Testis (tissue), 2 donors: ENCODE data around the gene MTARC1.

Source experiments
- POLR2A ChIP-seq: fragments of 450-650 bp; IDR thresholded peaks from one replicate; pipeline ENCODE4 v1.6.1; 2017; ENCODE audit warnings: antibody characterized with exemption, mild to moderate bottlenecking, moderate library complexity
- TF ChIP-seq, protein P1 (sequence below), 3 experiments: fragments of 450-650 bp in 2 of 3; fragments of 200-600 bp in 1 of 3; sonication (generic) in 1 of 3; IDR thresholded peaks; one replicate each; pipeline ENCODE4 v1.5.1; 2016 to 2019; ENCODE audit warnings: antibody characterized with exemption in 3 of 3, mild to moderate bottlenecking in 2 of 3, moderate library complexity in 1 of 3

DNA sequence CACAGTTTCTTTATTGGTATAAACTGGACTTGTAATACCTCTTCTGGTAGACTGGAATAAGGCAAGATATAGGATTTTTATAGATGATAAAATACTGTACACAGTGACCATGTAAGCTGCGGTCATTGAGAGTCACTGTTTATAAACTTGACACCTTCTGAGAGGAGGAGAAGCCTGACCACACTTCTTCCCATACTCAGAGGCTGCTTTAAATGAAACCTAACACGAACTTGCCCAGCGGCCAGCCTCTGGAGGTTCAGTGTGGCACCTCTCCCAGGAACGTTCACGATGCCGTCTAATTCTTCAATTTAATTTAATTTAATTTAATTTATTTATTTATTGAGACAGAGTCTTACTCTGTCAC, 22.5 kb downstream of the MTARC1 start:
- TF ChIP-seq, protein P1, sequence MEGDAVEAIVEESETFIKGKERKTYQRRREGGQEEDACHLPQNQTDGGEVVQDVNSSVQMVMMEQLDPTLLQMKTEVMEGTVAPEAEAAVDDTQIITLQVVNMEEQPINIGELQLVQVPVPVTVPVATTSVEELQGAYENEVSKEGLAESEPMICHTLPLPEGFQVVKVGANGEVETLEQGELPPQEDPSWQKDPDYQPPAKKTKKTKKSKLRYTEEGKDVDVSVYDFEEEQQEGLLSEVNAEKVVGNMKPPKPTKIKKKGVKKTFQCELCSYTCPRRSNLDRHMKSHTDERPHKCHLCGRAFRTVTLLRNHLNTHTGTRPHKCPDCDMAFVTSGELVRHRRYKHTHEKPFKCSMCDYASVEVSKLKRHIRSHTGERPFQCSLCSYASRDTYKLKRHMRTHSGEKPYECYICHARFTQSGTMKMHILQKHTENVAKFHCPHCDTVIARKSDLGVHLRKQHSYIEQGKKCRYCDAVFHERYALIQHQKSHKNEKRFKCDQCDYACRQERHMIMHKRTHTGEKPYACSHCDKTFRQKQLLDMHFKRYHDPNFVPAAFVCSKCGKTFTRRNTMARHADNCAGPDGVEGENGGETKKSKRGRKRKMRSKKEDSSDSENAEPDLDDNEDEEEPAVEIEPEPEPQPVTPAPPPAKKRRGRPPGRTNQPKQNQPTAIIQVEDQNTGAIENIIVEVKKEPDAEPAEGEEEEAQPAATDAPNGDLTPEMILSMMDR (IDR thresholded peaks at IDR 0.05), result no peak
- TF ChIP-seq POLR2A, result no peak
